Fibroblast of lung (primary cell): ENCODE measurements around the gene LAMA4. TPM values are rescaled to one million over a fixed set of nuclear protein-coding genes. Genes with fewer than 3 reads are reported as not detected.

Experiments
- DNase-seq, 2 donors: peaks; one replicate each; pipeline versions ENCODE4 v3.0.0 to v3.0.0-alpha.2; 2010; ENCODE audit warnings: low read depth in 2 of 2
- H2AFZ ChIP-seq: 2 replicates; pipeline ENCODE4 v1.5.1; 2012; ENCODE audit warnings: low read length, control low read depth, inconsistent platforms
- H3K27ac ChIP-seq: 2 replicates; pipeline ENCODE4 v1.5.1; 2011; ENCODE audit warnings: low read length, control low read depth; ENCODE audit not compliant: insufficient read depth
- H3K27me3 ChIP-seq: 2 replicates; pipeline ENCODE4 v1.5.1; 2011; ENCODE audit warnings: mild to moderate bottlenecking, low read length; ENCODE audit not compliant: control insufficient read depth, insufficient read depth
- H3K36me3 ChIP-seq: 2 replicates; pipeline ENCODE4 v1.5.1; 2011; ENCODE audit warnings: low read length; ENCODE audit not compliant: control insufficient read depth, insufficient read depth
- H3K4me1 ChIP-seq: 2 replicates; pipeline ENCODE4 v1.5.1; 2011; ENCODE audit warnings: low read length; ENCODE audit not compliant: control insufficient read depth, insufficient read depth; ENCODE audit errors: extremely low read depth
- H3K4me2 ChIP-seq: 2 replicates; pipeline ENCODE4 v1.5.1; 2011; ENCODE audit warnings: low read length, control low read depth; ENCODE audit not compliant: insufficient read depth; ENCODE audit errors: extremely low read depth
- H3K4me3 ChIP-seq, 4 experiments: fragments of 200-600 bp in 1 of 4; sonication (generic) in 1 of 4; replicated peaks in 1 of 4; 2 replicates each; pipeline ENCODE4 v1.5.1; 2011 to 2016; ENCODE audit warnings: low read length in 4 of 4, low read depth in 3 of 4, mild to moderate bottlenecking in 3 of 4, control low read depth in 2 of 4, inconsistent platforms in 1 of 4, mixed read lengths in 1 of 4; ENCODE audit not compliant: insufficient read depth in 1 of 4; ENCODE audit errors: control extremely low read depth in 1 of 4
- H3K79me2 ChIP-seq: 2 replicates; pipeline ENCODE4 v1.5.1; 2012; ENCODE audit warnings: mild to moderate bottlenecking, low read length, inconsistent platforms; ENCODE audit not compliant: control insufficient read depth, insufficient read depth
- H3K9ac ChIP-seq: 2 replicates; pipeline ENCODE4 v1.5.1; 2011; ENCODE audit warnings: mild to moderate bottlenecking, low read length, control low read depth; ENCODE audit not compliant: insufficient read depth
- H3K9me3 ChIP-seq: 2 replicates; pipeline ENCODE4 v1.5.1; 2012; ENCODE audit warnings: low read depth, low read length; ENCODE audit not compliant: control insufficient read depth, insufficient read depth
- H4K20me1 ChIP-seq: 2 replicates; pipeline ENCODE4 v1.5.1; 2011; ENCODE audit warnings: low read length; ENCODE audit not compliant: control insufficient read depth, insufficient read depth; ENCODE audit errors: extremely low read depth
- EZH2 ChIP-seq: IDR thresholded peaks from 2 replicates; pipeline ENCODE4 v1.5.1; 2012; ENCODE audit warnings: low read length, control low read depth, mild to moderate bottlenecking; ENCODE audit errors: missing control alignments
- polyA plus RNA-seq, 2 donors: library from polyadenylated mRNA; depleted of rRNA in 1 of 2; stranded (reverse) in 1 of 2; unstranded in 1 of 2; fragments of >200 nt; gene quantifications; 2 replicates each; pipeline ENCODE4 v1.2.1, GENCODE V29; 2011 to 2012; ENCODE audit warnings: missing spikeins in 1 of 2
- total RNA-seq: library from RNA; depleted of rRNA; stranded (reverse); fragments of >200 nt; gene quantifications from 2 replicates; pipeline ENCODE4 v1.2.1, GENCODE V29; 2014
- TF ChIP-seq, protein P1 (sequence below), 2 donors: IDR thresholded peaks in 1 of 2; conservative IDR thresholded peaks in 1 of 2; 1 replicate in 1 of 2; 2 replicates in 1 of 2; pipeline ENCODE4 v1.5.1; 2011 to 2012; ENCODE audit warnings: low read length in 2 of 2, control low read depth in 1 of 2, inconsistent platforms in 1 of 2, low read depth in 1 of 2, mild to moderate bottlenecking in 1 of 2

The LAMA4 gene
- total and polyA plus RNA-seq, 2 donors (not counting 1 experiment from before 2014, with no cell fraction given), result 636 to 662 TPM

- TF ChIP-seq EZH2, result no peak
- TF ChIP-seq, protein P1, sequence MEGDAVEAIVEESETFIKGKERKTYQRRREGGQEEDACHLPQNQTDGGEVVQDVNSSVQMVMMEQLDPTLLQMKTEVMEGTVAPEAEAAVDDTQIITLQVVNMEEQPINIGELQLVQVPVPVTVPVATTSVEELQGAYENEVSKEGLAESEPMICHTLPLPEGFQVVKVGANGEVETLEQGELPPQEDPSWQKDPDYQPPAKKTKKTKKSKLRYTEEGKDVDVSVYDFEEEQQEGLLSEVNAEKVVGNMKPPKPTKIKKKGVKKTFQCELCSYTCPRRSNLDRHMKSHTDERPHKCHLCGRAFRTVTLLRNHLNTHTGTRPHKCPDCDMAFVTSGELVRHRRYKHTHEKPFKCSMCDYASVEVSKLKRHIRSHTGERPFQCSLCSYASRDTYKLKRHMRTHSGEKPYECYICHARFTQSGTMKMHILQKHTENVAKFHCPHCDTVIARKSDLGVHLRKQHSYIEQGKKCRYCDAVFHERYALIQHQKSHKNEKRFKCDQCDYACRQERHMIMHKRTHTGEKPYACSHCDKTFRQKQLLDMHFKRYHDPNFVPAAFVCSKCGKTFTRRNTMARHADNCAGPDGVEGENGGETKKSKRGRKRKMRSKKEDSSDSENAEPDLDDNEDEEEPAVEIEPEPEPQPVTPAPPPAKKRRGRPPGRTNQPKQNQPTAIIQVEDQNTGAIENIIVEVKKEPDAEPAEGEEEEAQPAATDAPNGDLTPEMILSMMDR (conservative IDR thresholded peaks at IDR 0.05 in 1 of 2, IDR thresholded peaks at IDR 0.05 in 1 of 2; ENCODE audit: low read depth in 1 of 2, low read length in 2 of 2), result no peak
- Histone ChIP-seq H3K9ac (no peak overlapping the region), H3K27me3 (no peaks in the 10 kb centered on the region), H3K36me3 (no peaks in the 10 kb centered on the region), H3K4me2 (no peak overlapping the region), H3K9me3 (no peaks in the 10 kb centered on the region), H3K79me2 (no peaks in the 10 kb centered on the region), H4K20me1 (no peaks in the 10 kb centered on the region), H3K4me3 (no peak overlapping the region), H2AFZ (no peak overlapping the region), H3K27ac (no peak overlapping the region), H3K4me1 (no peaks in the 10 kb centered on the region)
- no peak for DNase-seq
These were observed 16.4 kb upstream of the LAMA4 start for GRCh38 chr6:112270756-112271155.

- no peak for DNase-seq
- H3K4me3 ChIP-seq, result no peak overlapping the region
- H3K36me3 ChIP-seq, result no peaks in the 10 kb centered on the region
- TF ChIP-seq EZH2, result no peak
- TF ChIP-seq, protein P1 (conservative IDR thresholded peaks at IDR 0.05 in 1 of 2, IDR thresholded peaks at IDR 0.05 in 1 of 2; ENCODE audit: low read depth in 1 of 2, low read length in 2 of 2), result no peak
- peak overlapping the region; percentile 1 for H2AFZ ChIP-seq
- H3K9me3 ChIP-seq, result no peaks in the 10 kb centered on the region
- H3K9ac ChIP-seq, result no peak overlapping the region
- H3K27ac ChIP-seq, result no peak overlapping the region
- no peaks in the 10 kb centered on the region for H3K4me1 ChIP-seq
- no peaks in the 10 kb centered on the region for H3K27me3 ChIP-seq
- no peak overlapping the region for H3K4me2 ChIP-seq
- no peaks in the 10 kb centered on the region for H4K20me1 ChIP-seq
- no peaks in the 10 kb centered on the region for H3K79me2 ChIP-seq
These were observed 15.7 kb upstream of the LAMA4 start for GRCh38 chr6:112269979-112270566.

GRCh38 chr6:112269114-112269513 lies 14.7 kb upstream of the LAMA4 start:
- Histone ChIP-seq H4K20me1 (no peaks in the 10 kb centered on the region), H3K36me3 (no peaks in the 10 kb centered on the region), H2AFZ (no peak overlapping the region), H3K4me1 (no peaks in the 10 kb centered on the region), H3K4me2 (no peak overlapping the region), H3K27me3 (no peaks in the 10 kb centered on the region), H3K4me3 (no peak overlapping the region), H3K9me3 (no peaks in the 10 kb centered on the region), H3K79me2 (no peaks in the 10 kb centered on the region), H3K9ac (no peak overlapping the region), H3K27ac (no peak overlapping the region)
- DNase-seq, result peak in 1 of 2 donors; percentile 23
- TF ChIP-seq, protein P1 (conservative IDR thresholded peaks at IDR 0.05 in 1 of 2, IDR thresholded peaks at IDR 0.05 in 1 of 2; ENCODE audit: low read depth in 1 of 2, low read length in 2 of 2), result peak; percentile 9 to 54
- no peak for TF ChIP-seq EZH2
